Raji (cell line): Measurements from ENCODE around the gene RAB14.

Experiments used
- POLR2A ChIP-seq: IDR thresholded peaks from 2 replicates; pipeline ENCODE4 v1.6.1; 2011; ENCODE audit warnings: low read depth, low read length, control low read depth; ENCODE audit not compliant: insufficient read depth

Gene RAB14

GRCh38 chr9:121206516-121207370 is 5.1 kb upstream of the RAB14 start:
- TF ChIP-seq POLR2A = no peak

GRCh38 chr9:121204611-121205010 is 2.9 kb upstream of the RAB14 start:
- no peak for TF ChIP-seq POLR2A

- TF ChIP-seq POLR2A = no peak
These were observed 2.5 kb upstream of the RAB14 start for GRCh38 chr9:121204121-121204520.

- TF ChIP-seq POLR2A = no peak
These were observed 478 bp downstream of the RAB14 start for GRCh38 chr9:121201045-121201737.

DNA sequence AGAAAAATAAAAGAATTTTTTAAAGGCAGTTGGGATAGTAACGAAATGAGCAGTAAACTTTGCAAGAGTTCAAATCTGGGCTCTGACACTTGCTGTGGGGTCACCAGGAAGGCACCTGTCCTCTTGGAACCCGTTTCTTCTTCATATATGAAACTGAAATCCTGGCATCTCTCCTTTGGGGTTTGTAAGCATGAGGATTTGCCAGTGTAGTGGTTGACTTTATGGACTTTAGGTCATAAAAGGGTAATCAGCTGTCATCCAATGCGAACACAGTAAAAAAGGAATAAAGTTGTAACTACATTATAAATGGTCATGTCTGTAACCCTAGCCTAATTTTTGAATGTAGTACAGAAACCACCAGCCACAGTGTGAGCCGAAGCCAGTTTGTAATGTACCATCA is 1.3 kb downstream of the RAB14 start:
- no peak for TF ChIP-seq POLR2A

DNA sequence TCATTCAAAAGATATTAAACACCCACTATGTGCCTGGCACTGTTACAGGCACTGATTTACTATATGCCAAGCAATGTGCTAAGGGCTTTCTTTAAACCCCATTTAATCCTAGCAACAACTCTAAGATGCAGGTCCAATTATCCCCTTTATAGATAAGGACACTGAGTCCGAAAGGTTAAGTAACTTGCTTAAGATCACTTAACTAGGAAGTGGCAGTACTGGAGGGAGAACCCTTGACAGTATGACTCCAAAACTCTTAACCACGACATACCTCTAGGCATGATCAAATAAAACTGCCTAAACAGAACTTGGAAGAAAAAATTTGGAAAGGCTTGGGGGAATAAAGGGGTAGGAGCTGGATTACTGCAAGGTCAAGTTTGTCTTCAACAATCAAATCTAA is 1.7 kb downstream of the RAB14 start:
- no peak for TF ChIP-seq POLR2A

DNA sequence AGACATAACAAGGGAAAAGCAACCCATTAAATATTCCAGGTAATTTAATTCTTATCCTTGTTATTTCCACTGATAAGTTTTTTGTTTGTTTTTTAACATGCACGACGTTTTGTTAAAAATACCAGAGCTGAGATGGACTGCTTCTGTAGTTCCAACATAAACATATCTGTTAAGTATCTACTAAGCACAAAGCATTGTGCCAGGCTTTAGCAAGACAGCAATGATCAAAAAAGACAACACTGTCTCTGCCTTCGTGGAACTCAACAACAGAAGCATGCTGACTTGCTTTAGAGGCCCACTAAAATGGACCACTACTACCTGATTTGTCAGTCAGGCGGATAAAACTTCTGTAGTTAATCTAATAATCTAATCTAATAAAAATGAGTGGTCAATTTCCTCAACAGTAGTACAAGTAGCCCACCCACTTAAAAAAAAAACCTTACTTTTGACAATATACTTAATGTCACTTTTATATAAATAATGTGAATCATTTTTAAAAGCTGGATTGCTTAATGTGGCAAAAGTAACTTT is 3.1 kb downstream of the RAB14 start:
- no peak for TF ChIP-seq POLR2A

DNA sequence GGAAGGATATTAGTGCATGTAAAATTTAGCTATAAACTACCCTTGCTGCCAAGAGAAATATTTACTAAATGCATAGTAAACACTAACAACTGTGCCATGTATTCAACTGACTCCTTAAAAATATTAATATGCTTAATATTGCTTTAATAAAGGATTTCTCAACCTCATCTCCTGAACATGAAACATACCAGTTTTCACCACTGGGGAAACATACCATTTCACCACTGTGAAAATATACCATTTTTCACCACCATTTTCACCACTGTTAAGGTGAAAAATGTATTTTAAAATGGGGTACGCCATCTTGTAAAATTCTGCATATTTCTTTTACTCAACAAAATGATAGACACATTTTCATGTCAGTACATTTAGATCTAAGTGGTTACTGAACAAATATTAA is 4.5 kb downstream of the RAB14 start:
- no peak for TF ChIP-seq POLR2A

- TF ChIP-seq POLR2A = no peak
These were observed 5.3 kb downstream of the RAB14 start for GRCh38 chr9:121196389-121196788.

- TF ChIP-seq POLR2A = no peak
These were observed 6.9 kb downstream of the RAB14 start for GRCh38 chr9:121194730-121195129.

DNA sequence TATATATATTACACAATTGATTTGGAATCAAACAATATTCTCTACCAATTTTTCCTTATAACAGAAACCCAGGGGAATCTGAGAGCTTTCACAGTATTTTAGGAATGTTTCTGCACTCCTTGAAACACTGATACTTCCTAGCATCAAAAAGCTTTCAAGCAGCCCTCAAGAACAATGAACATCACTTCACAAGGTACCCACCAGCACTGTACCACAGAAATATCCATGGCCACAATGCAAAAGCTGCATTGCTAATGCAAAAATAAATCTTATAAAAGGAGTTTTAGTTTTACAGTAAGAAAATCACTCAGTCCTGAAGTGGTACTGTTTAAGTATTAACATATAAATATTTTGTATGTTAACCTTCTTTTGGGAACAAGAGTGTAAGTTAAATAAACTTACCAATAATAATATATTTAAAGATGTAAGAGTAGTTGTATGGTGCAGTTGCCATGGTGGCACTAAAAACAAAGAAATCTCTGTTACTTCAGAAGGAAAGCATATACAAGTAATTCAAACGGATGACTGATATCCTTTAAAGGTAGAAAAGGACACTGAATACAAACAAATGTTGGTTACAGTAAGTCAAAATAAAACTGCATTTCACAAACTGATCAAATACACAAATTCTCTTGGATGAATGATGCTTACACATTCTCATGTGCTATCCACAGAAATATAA is 8.6 kb downstream of the RAB14 start:
- no peak for TF ChIP-seq POLR2A

DNA sequence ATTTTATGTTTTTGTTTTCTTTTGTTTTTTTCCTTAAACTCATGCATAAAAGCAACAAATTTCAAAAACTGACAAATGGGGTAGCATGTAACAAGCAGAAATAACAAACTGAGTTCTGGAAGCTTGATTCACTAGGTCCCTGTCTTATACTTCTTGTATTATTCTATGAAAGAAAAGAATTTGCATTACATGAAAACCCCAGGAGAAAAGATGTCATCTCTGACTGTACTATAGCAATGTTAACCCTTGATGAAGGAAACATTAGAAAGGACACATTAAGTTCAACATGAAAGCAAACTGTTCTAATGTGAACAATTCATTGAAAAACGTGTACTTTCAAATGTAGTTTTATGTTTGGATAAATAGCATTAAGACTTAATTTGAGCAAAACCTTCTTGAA is 9.2 kb downstream of the RAB14 start:
- no peak for TF ChIP-seq POLR2A

GRCh38 chr9:121191235-121191634 is 10.4 kb downstream of the RAB14 start:
- no peak for TF ChIP-seq POLR2A

GRCh38 chr9:121189660-121190059 is 12.0 kb downstream of the RAB14 start:
- no peak for TF ChIP-seq POLR2A

DNA sequence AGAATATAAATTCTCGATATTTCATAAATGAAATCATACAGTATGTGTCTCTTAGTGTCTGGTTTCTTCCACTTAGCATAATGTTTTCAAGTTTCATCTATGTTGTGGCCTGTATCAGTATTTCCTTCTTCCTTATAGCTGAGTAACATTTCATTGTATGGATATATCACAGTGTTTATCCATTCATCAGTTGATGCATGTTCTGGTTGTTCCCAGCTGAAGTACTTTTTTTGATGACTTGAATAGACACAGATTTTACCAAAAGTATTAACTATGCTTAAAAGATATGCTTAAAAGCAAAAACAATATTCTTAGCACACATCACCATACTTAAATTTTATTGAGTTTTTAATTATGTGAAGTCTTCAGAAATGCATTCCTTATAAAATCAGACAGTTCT is 12.7 kb downstream of the RAB14 start:
- TF ChIP-seq POLR2A = no peak
